Measurements from ENCODE around the gene TNFSF13B. TPM values are rescaled to one million over a fixed set of nuclear protein-coding genes. Genes with fewer than 3 reads are reported as not detected.
A peak's percentile ranks its signal among the peaks of the same experiment; 100 is the strongest.

The TNFSF13B gene
- 1 to 10 TPM; 3.1 to 5.2 TPM for total RNA-seq

- ChIA-PET CTCF (interaction anchor here (0.8 to 1.8 kb wide), 6 partner anchors 11 to 56 kb away, joined by 3 to 6 read pairs (median 4); partner anchors contain the start of gene LIG4), POLR2A (interaction anchor here (0.7 to 1.9 kb wide), 6 partner anchors 37 to 1703 kb away, joined by 3 to 9 read pairs (median 4); partner anchors contain the start of genes ABHD13 and LIG4)
- ATAC-seq: peak; percentile 83
- H3K4me3 Mint-ChIP-seq: peak within 1 kb of the TSS; percentile 83
- H3K27me3 Mint-ChIP-seq (ENCODE audit: low read depth): no peaks in the 10 kb centered on the region
- H3K9me3 Mint-ChIP-seq (ENCODE audit: insufficient read depth): no peaks in the 10 kb centered on the region
- H3K4me1 Mint-ChIP-seq (ENCODE audit: low read depth): peaks cover 41% of the 10 kb centered on the region
- peak; percentile 57 for DNase-seq
- H3K36me3 Mint-ChIP-seq (ENCODE audit: low read depth): peaks cover 13% of the 10 kb centered on the region
- H3K27ac Mint-ChIP-seq: peak within 1 kb of the TSS; percentile 86
Observed at GRCh38 chr13:108269601-108270328, at the start of gene TNFSF13B. Gene TNFSF13B, plus strand, starts transcription at chr13:108269718. Its CDS starts 178 bp downstream, at chr13:108269896.

GRCh38 chr13:108220041-108220440, 49.5 kb upstream of the TNFSF13B start:
- no peak for DNase-seq
- no peak overlapping the region for H3K27ac Mint-ChIP-seq
- H3K4me1 Mint-ChIP-seq (ENCODE audit: low read depth): peaks cover 33% of the 10 kb centered on the region

GRCh38 chr13:108223687-108224503, 45.6 kb upstream of the TNFSF13B start:
- POLR2A ChIA-PET: interaction anchor here (0.8 to 0.9 kb wide), 2 partner anchors 46 to 631 kb away, joined by 3 to 4 read pairs; partner anchors contain the start of gene TNFSF13B
- Mint-ChIP-seq H3K4me1 (ENCODE audit: low read depth) (peaks cover 43% of the 10 kb centered on the region), H3K27ac (no peak overlapping the region), H3K27me3 (ENCODE audit: low read depth) (no peaks in the 10 kb centered on the region), H3K9me3 (ENCODE audit: insufficient read depth) (no peaks in the 10 kb centered on the region), H3K4me3 (no peak overlapping the region), H3K36me3 (ENCODE audit: low read depth) (peaks cover 2% of the 10 kb centered on the region)
- CTCF ChIA-PET: interaction anchor here (1.0 to 1.2 kb wide), 3 partner anchors 8 to 46 kb away, joined by 3 to 5 read pairs (median 3); no protein-coding TSS in a partner anchor
- ATAC-seq (no peak), DNase-seq (no peak)

More at GRCh38 chr13:108220041-108220440, 49.5 kb upstream of the TNFSF13B start:
- Mint-ChIP-seq H3K4me3 (peak overlapping the region; percentile 89), H3K36me3 (ENCODE audit: low read depth) (peaks cover 6% of the 10 kb centered on the region), H3K9me3 (ENCODE audit: insufficient read depth) (no peaks in the 10 kb centered on the region), H3K27me3 (ENCODE audit: low read depth) (no peaks in the 10 kb centered on the region)
- no peak for ATAC-seq
- ChIA-PET CTCF (interaction anchor here (1.6 kb wide), 1 partner anchor 11 kb away, joined by 6 read pairs; no protein-coding TSS in a partner anchor), POLR2A (no interaction called here)

- Mint-ChIP-seq H3K36me3 (ENCODE audit: low read depth) (peaks cover 10% of the 10 kb centered on the region), H3K4me1 (ENCODE audit: low read depth) (peaks cover 28% of the 10 kb centered on the region), H3K27ac (no peak overlapping the region), H3K4me3 (no peak overlapping the region), H3K9me3 (ENCODE audit: insufficient read depth) (no peaks in the 10 kb centered on the region), H3K27me3 (ENCODE audit: low read depth) (no peaks in the 10 kb centered on the region)
- POLR2A ChIA-PET: no interaction called here
- CTCF ChIA-PET: no interaction called here
- DNase-seq (no peak), ATAC-seq (peak; percentile 68)
Observed at GRCh38 chr13:108225440-108225839, 44.1 kb upstream of the TNFSF13B start.

- H3K9me3 Mint-ChIP-seq (ENCODE audit: insufficient read depth): no peaks in the 10 kb centered on the region
- no peak overlapping the region for H3K27ac Mint-ChIP-seq
- ChIA-PET POLR2A (interaction anchor here (1.0 kb wide), 1 partner anchor 9 kb away, joined by 4 read pairs; no protein-coding TSS in a partner anchor), CTCF (no interaction called here)
- peaks cover 9% of the 10 kb centered on the region for H3K36me3 Mint-ChIP-seq (ENCODE audit: low read depth)
- DNase-seq (no peak), ATAC-seq (peak; percentile 62)
- H3K27me3 Mint-ChIP-seq (ENCODE audit: low read depth): no peaks in the 10 kb centered on the region
- peaks cover 25% of the 10 kb centered on the region for H3K4me1 Mint-ChIP-seq (ENCODE audit: low read depth)
- no peak overlapping the region for H3K4me3 Mint-ChIP-seq
Observed at GRCh38 chr13:108226184-108226583, 43.3 kb upstream of the TNFSF13B start.

GRCh38 chr13:108227651-108228272, 41.8 kb upstream of the TNFSF13B start:
- H3K4me3 Mint-ChIP-seq: no peak overlapping the region
- no peaks in the 10 kb centered on the region for H3K9me3 Mint-ChIP-seq (ENCODE audit: insufficient read depth)
- no peaks in the 10 kb centered on the region for H3K27me3 Mint-ChIP-seq (ENCODE audit: low read depth)
- ChIA-PET CTCF (interaction anchor here (0.6 to 0.9 kb wide), 3 partner anchors 19 to 122 kb away, joined by 3 read pairs; no protein-coding TSS in a partner anchor), POLR2A (no interaction called here)
- peak; percentile 57 for DNase-seq
- H3K27ac Mint-ChIP-seq: no peak overlapping the region
- H3K4me1 Mint-ChIP-seq (ENCODE audit: low read depth): peaks cover 25% of the 10 kb centered on the region
- H3K36me3 Mint-ChIP-seq (ENCODE audit: low read depth): peaks cover 9% of the 10 kb centered on the region
- no peak for ATAC-seq

- ChIA-PET CTCF (interaction anchor here (0.9 to 1.6 kb wide), 3 partner anchors 10 to 99 kb away, joined by 3 to 6 read pairs (median 3); no protein-coding TSS in a partner anchor), POLR2A (no interaction called here)
- Mint-ChIP-seq H3K4me3 (no peak overlapping the region), H3K4me1 (ENCODE audit: low read depth) (peaks cover 17% of the 10 kb centered on the region), H3K27ac (no peak overlapping the region), H3K27me3 (ENCODE audit: low read depth) (no peaks in the 10 kb centered on the region), H3K36me3 (ENCODE audit: low read depth) (peaks cover 14% of the 10 kb centered on the region), H3K9me3 (ENCODE audit: insufficient read depth) (no peaks in the 10 kb centered on the region)
- ATAC-seq: no peak
- DNase-seq: no peak
Observed at GRCh38 chr13:108230377-108230776, 39.1 kb upstream of the TNFSF13B start.

- no peaks in the 10 kb centered on the region for H3K4me1 Mint-ChIP-seq (ENCODE audit: low read depth)
- no peaks in the 10 kb centered on the region for H3K27me3 Mint-ChIP-seq (ENCODE audit: low read depth)
- no peak overlapping the region for H3K27ac Mint-ChIP-seq
- no peak overlapping the region for H3K4me3 Mint-ChIP-seq
- ChIA-PET POLR2A (no interaction called here), CTCF (no interaction called here)
- H3K9me3 Mint-ChIP-seq (ENCODE audit: insufficient read depth): peaks cover 15% of the 10 kb centered on the region
- ATAC-seq (no peak), DNase-seq (no peak)
- H3K36me3 Mint-ChIP-seq (ENCODE audit: low read depth): peaks cover 4% of the 10 kb centered on the region
Observed at GRCh38 chr13:108249150-108249549, 20.4 kb upstream of the TNFSF13B start.

- CTCF ChIA-PET: no interaction called here
- Mint-ChIP-seq H3K4me3 (no peak overlapping the region), H3K27me3 (ENCODE audit: low read depth) (no peaks in the 10 kb centered on the region), H3K36me3 (ENCODE audit: low read depth) (peaks cover 2% of the 10 kb centered on the region), H3K4me1 (ENCODE audit: low read depth) (no peaks in the 10 kb centered on the region), H3K9me3 (ENCODE audit: insufficient read depth) (no peaks in the 10 kb centered on the region), H3K27ac (no peak overlapping the region)
- POLR2A ChIA-PET: no interaction called here
- ATAC-seq (no peak), DNase-seq (no peak)
Observed at GRCh38 chr13:108257248-108257647, 12.3 kb upstream of the TNFSF13B start.

- H3K4me1 Mint-ChIP-seq (ENCODE audit: low read depth): peaks cover 21% of the 10 kb centered on the region
- H3K27me3 Mint-ChIP-seq (ENCODE audit: low read depth): no peaks in the 10 kb centered on the region
- no peak overlapping the region for H3K27ac Mint-ChIP-seq
- H3K9me3 Mint-ChIP-seq (ENCODE audit: insufficient read depth): no peaks in the 10 kb centered on the region
- peaks cover 7% of the 10 kb centered on the region for H3K36me3 Mint-ChIP-seq (ENCODE audit: low read depth)
- DNase-seq (no peak), ATAC-seq (no peak)
- no peak overlapping the region for H3K4me3 Mint-ChIP-seq
- ChIA-PET CTCF (no interaction called here), POLR2A (no interaction called here)
Observed at GRCh38 chr13:108263621-108264355, 5.7 kb upstream of the TNFSF13B start.

GRCh38 chr13:108266321-108266990, 3.1 kb upstream of the TNFSF13B start:
- no peaks in the 10 kb centered on the region for H3K27me3 Mint-ChIP-seq (ENCODE audit: low read depth)
- no peak for ATAC-seq
- CTCF ChIA-PET: no interaction called here
- H3K9me3 Mint-ChIP-seq (ENCODE audit: insufficient read depth): no peaks in the 10 kb centered on the region
- peak overlapping the region; percentile 77 for H3K27ac Mint-ChIP-seq
- POLR2A ChIA-PET: no interaction called here
- DNase-seq: no peak
- peaks cover 39% of the 10 kb centered on the region for H3K4me1 Mint-ChIP-seq (ENCODE audit: low read depth)
- peak overlapping the region; percentile 13 for H3K4me3 Mint-ChIP-seq
- H3K36me3 Mint-ChIP-seq (ENCODE audit: low read depth): peaks cover 7% of the 10 kb centered on the region
